Loucy (cell line): Measurements from ENCODE around the gene CHST10.

ENCODE experiments used
- EZH2phosphoT487 ChIP-seq: fragments of 200-600 bp; IDR thresholded peaks from 2 replicates; pipeline ENCODE4 v1.6.1; 2018; ENCODE audit warnings: antibody characterized with exemption, mild to moderate bottlenecking, moderate library complexity, borderline replicate concordance
- TF ChIP-seq, protein P1 (sequence below): fragments of 200-600 bp; sonication (generic); conservative IDR thresholded peaks from 2 replicates; pipeline ENCODE4 v1.5.1; 2014; ENCODE audit warnings: mild to moderate bottlenecking, antibody characterized with exemption, low read length

DNA sequence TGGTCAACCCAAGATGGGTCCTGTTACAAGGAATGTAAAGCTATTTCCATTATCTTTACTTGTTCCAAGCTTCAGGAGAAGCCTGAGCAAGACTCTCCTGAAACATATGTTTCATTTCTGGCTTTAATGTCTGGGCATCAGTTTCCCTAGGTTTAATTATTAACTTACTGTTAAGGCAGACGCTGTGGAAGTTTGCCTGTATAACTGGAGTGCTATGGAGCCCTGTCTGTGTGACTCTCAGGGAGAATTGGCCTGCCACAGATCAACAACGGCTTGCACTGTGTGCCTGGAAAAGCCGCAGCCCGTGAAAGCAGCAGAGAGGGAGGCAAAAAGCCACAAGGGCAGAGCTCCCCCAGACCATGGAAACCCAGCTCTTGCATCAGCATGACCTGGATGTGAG lies 73.0 kb downstream of the CHST10 start:
- TF ChIP-seq, protein P1, sequence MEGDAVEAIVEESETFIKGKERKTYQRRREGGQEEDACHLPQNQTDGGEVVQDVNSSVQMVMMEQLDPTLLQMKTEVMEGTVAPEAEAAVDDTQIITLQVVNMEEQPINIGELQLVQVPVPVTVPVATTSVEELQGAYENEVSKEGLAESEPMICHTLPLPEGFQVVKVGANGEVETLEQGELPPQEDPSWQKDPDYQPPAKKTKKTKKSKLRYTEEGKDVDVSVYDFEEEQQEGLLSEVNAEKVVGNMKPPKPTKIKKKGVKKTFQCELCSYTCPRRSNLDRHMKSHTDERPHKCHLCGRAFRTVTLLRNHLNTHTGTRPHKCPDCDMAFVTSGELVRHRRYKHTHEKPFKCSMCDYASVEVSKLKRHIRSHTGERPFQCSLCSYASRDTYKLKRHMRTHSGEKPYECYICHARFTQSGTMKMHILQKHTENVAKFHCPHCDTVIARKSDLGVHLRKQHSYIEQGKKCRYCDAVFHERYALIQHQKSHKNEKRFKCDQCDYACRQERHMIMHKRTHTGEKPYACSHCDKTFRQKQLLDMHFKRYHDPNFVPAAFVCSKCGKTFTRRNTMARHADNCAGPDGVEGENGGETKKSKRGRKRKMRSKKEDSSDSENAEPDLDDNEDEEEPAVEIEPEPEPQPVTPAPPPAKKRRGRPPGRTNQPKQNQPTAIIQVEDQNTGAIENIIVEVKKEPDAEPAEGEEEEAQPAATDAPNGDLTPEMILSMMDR: no peak
- no peak for TF ChIP-seq EZH2phosphoT487
